NT2/D1 (cell line): ENCODE results near the gene SEC24A.
"Not testable (repeated sequence)": the region's sequence is repeated elsewhere in the genome, so short reads cannot be mapped to it uniquely, and the experiment has no call there.

Experiments used
- DNase-seq: peaks from one replicate; pipeline ENCODE4 v3.0.0-alpha.2; 2011; ENCODE audit warnings: low read depth, low spot score
- H3K27me3 ChIP-seq: 2 replicates; pipeline ENCODE4 v1.6.0; 2011; ENCODE audit warnings: mild to moderate bottlenecking; ENCODE audit not compliant: insufficient read length, insufficient read depth
- H3K36me3 ChIP-seq: 2 replicates; pipeline ENCODE4 v1.6.1; 2011; ENCODE audit warnings: mild to moderate bottlenecking, low read length, mixed read lengths; ENCODE audit not compliant: insufficient read depth, insufficient read length
- H3K4me1 ChIP-seq: 2 replicates; pipeline ENCODE4 v1.5.1; 2011; ENCODE audit not compliant: insufficient read depth, insufficient read length
- H3K4me3 ChIP-seq: 2 replicates; pipeline ENCODE4 v1.5.1; 2011; ENCODE audit warnings: low read depth; ENCODE audit not compliant: insufficient read length
- H3K9ac ChIP-seq: 2 replicates; pipeline ENCODE4 v1.6.0; 2011; ENCODE audit warnings: low read depth; ENCODE audit not compliant: insufficient read length
- H3K9me3 ChIP-seq: 2 replicates; pipeline ENCODE4 v1.5.1; 2011; ENCODE audit warnings: mild to moderate bottlenecking, low read length; ENCODE audit not compliant: insufficient read depth
- SUZ12 ChIP-seq: IDR thresholded peaks from 2 replicates; pipeline ENCODE4 v1.6.1; 2011; ENCODE audit not compliant: insufficient read length, insufficient read depth; ENCODE audit errors: extremely low read depth
- YY1 ChIP-seq: IDR thresholded peaks from 2 replicates; pipeline ENCODE4 v1.6.1; 2011; ENCODE audit not compliant: insufficient read length, insufficient read depth
- ZNF274 ChIP-seq: IDR thresholded peaks from 2 replicates; pipeline ENCODE4 v1.6.1; 2011; ENCODE audit warnings: mild to moderate bottlenecking, low read depth, low read length

Gene SEC24A

DNA sequence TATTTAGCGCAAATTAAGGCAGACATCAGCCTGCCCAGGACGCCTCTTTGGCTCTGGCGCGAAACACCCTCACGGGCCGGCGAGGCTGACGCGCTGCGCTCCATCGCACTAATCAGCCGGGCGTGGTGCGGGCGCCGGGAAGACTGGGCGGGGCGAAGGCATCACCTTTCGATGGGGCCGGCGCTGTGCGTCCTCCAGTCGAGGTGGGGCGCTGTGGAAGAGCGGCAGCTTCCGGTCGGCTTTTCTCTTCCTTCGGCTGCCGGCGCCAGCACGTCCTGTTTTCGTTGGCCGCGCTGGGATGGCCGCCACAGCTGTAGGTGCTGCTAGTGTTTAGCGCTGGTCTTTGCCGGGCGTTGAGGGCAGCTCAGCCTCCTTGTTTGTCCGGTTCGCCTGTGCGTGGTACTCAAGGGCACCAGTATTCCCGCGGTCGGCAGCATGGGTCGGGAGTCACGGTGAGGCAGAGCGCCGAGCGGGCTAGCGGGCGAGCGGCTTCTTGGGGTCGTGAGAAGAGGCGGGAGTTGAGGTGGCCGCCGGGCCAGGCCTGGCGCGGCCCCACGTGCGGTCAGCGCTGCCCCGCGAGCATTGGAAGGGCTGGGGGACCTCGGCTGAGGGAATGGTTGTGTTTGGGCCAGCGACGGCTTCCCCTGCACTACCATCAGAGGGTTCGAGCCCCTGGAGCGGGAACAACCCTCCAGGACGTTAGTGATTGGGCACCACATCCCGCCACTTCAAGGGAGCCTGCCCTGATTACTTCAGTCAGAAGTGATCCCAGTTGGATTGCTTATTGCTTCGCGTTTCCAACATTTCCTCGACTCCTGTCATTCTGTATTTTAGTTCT, 110.1 kb downstream of the SEC24A start, which contains the start of gene DDX46:
DDX46 (plus strand) TSS at position 276 of the 838 bp plus-strand sequence; CDS start at position 436, 160 bp downstream.
- TF ChIP-seq YY1 (peak; percentile 72), SUZ12 (no peak)
- no peaks in the 10 kb centered on the region for H3K9me3 ChIP-seq
- peak; percentile 76 for DNase-seq

DNA sequence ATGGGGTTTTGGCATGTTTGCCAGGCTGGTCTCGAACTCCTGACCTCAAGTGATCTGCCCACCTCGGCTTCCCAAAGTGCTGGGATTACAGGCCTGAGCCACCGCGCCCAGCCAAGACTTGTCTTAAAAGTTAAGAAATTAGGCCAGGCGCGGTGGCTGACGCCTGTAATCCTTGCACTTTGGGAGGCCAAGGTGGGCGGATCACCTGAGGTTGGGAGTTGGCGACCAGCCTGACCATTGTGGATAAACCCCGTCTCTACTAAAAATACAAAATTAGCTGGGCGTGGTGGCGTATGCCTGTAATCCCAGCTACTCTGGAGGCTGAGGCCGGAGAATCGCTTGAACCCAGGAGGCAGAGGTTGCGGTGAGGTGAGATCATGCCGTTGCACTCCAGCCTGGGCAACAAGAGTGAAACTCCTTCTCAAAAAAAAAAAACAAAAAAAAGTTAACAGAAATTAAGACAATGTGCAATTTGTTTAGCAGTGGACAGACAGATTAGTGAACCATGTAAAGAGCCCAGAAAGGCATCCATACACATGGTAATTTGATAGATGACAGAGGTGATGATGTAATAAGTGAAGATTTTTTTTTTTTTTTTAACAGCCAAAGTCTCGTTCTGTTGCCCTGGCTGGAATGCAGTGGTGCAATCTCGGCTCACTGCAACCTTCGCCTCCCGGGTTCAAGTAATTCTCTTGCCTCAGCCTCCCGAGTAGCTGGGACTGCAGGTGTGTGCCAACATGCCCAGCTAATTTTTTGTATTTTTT, 119.1 kb downstream of the SEC24A start:
- H3K9ac ChIP-seq, H3K9me3 ChIP-seq, DNase-seq, H3K4me1 ChIP-seq, H3K4me3 ChIP-seq, H3K27me3 ChIP-seq: not testable (repeated sequence)
- peaks cover 67% of the 10 kb centered on the region for H3K36me3 ChIP-seq

More for the DNA sequence above, 110.1 kb downstream of the SEC24A start, which contains the start of gene DDX46:
- peak within 1 kb of the TSS; percentile 93 for H3K4me3 ChIP-seq
- H3K36me3 ChIP-seq: peaks cover 20% of the 10 kb centered on the region
- H3K27me3 ChIP-seq: no peaks in the 10 kb centered on the region
- H3K4me1 ChIP-seq: no peaks in the 10 kb centered on the region
- peak within 1 kb of the TSS; percentile 96 for H3K9ac ChIP-seq

DNA sequence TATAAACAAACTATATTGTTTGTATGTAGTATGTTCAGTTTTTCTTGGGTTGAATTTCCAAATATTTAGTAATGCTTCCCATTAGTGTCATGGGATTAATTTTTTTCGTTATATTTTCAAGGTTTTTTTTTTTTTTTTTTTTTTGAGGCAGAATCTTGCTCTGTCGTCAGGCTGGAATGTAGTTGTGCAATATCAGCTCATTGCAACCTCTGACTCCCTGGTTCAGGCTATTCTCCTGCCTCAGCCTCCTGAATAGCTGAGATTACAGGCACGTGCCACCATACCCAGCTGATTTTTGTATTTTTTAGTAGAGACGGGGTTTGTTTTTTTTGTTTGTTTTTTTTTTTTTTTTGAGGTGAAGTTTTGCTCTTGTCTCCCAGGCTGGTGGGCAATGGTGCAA, 120.6 kb downstream of the SEC24A start:
- H3K9me3 ChIP-seq: no peaks in the 10 kb centered on the region
- TF ChIP-seq ZNF274: no peak
- TF ChIP-seq SUZ12: no peak
- TF ChIP-seq YY1: no peak
- DNase-seq: no peak
- peaks cover 68% of the 10 kb centered on the region for H3K36me3 ChIP-seq
- no peak overlapping the region for H3K4me3 ChIP-seq
- H3K27me3 ChIP-seq: no peaks in the 10 kb centered on the region
- no peaks in the 10 kb centered on the region for H3K4me1 ChIP-seq
- no peak overlapping the region for H3K9ac ChIP-seq

DNA sequence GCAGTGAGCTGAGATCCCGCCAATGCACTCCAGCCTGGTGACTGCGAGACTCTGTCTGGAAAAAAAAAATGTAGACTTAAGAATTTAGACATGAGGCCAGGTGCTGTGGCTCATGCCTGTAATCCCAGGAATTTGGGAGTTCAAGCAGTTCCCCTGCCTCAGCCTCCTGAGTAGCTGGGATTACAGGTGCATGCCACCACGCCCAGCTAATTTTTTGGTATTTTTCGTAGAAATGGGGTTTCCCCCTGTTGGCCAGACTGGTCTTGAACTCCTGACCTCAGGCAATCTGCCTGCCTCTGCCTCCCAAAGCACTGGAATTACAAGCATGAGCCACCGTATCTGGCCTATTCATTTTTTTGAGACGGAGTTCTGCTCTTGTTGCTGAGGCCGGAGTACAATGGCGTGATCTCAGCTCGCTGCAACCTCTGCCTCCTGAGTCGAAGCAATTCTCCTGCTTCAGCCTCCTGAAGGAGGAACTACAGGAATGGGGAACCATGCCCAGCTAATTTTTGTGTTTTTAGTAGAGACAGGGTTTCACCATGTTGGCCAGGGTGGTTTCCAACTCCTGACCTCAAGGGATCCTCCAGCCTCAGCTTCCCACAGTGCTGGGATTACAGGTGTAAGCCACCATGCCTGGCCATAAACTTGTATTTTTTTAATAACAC, 124.0 kb downstream of the SEC24A start:
- no peak for DNase-seq
- no peak overlapping the region for H3K9ac ChIP-seq
- H3K4me1 ChIP-seq: no peaks in the 10 kb centered on the region
- H3K27me3 ChIP-seq: no peaks in the 10 kb centered on the region
- no peak overlapping the region for H3K4me3 ChIP-seq
- H3K36me3 ChIP-seq: peaks cover 67% of the 10 kb centered on the region
- no peaks in the 10 kb centered on the region for H3K9me3 ChIP-seq
- TF ChIP-seq SUZ12 (no peak), YY1 (no peak), ZNF274 (no peak)

DNA sequence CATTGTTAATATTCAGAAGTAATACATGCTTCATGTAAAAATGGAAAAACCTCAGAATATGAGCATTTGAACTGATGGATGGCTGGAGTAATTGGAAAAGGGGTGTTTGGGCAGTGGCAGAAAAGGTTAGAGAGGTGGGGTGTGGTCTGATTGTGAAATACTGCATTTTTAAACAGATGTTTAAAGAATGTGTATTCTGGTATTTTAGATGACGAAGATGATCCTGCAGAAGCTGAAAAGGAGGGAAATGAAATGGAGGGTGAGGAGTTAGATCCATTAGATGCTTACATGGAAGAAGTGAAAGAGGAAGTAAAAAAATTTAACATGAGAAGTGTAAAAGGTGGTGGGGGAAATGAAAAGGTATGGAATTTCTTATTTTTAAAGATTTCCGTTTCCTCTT, 128.8 kb downstream of the SEC24A start:
- Histone ChIP-seq H3K36me3 (peaks cover 77% of the 10 kb centered on the region), H3K9me3 (no peaks in the 10 kb centered on the region), H3K9ac (no peak overlapping the region), H3K4me1 (no peaks in the 10 kb centered on the region), H3K4me3 (no peak overlapping the region), H3K27me3 (no peaks in the 10 kb centered on the region)
- no peak for DNase-seq
- no peak for TF ChIP-seq YY1
- TF ChIP-seq ZNF274: no peak
- TF ChIP-seq SUZ12: no peak
